ENCODE data around the gene CCDC138. TPM values are rescaled to one million over a fixed set of nuclear protein-coding genes. Genes with fewer than 3 reads are reported as not detected.
"Not testable (repeated sequence)": the region's sequence is repeated elsewhere in the genome, so short reads cannot be mapped to it uniquely, and the experiment has no call there.

Gene CCDC138, protein sequence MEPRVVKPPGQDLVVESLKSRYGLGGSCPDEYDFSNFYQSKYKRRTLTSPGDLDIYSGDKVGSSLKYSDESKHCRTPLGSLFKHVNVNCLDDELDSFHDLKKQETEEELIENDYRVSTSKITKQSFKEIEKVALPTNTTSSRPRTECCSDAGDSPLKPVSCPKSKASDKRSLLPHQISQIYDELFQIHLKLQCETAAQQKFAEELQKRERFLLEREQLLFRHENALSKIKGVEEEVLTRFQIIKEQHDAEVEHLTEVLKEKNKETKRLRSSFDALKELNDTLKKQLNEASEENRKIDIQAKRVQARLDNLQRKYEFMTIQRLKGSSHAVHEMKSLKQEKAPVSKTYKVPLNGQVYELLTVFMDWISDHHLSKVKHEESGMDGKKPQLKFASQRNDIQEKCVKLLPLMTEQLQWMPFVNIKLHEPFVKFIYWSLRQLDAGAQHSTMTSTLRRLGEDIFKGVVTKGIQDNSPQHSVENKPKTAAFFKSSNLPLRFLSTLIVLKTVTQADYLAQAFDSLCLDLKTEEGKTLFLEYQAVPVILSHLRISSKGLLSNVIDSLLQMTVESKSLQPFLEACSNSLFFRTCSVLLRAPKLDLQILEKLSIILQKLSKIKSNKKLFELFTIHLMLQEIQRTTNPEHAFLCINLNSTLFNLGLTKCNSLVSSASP
- total RNA-seq, result 1 to 10 TPM; 4.7 to 5.8 TPM
- polyA plus RNA-seq (2013, experiment 1 of 2), result 4.6 TPM
- 4.9 TPM for polyA plus RNA-seq (2013, experiment 2 of 2)
- 2.9 to 33.2 (median 10.0) reads per million in 172 experiments for total RNA-seq

DNA sequence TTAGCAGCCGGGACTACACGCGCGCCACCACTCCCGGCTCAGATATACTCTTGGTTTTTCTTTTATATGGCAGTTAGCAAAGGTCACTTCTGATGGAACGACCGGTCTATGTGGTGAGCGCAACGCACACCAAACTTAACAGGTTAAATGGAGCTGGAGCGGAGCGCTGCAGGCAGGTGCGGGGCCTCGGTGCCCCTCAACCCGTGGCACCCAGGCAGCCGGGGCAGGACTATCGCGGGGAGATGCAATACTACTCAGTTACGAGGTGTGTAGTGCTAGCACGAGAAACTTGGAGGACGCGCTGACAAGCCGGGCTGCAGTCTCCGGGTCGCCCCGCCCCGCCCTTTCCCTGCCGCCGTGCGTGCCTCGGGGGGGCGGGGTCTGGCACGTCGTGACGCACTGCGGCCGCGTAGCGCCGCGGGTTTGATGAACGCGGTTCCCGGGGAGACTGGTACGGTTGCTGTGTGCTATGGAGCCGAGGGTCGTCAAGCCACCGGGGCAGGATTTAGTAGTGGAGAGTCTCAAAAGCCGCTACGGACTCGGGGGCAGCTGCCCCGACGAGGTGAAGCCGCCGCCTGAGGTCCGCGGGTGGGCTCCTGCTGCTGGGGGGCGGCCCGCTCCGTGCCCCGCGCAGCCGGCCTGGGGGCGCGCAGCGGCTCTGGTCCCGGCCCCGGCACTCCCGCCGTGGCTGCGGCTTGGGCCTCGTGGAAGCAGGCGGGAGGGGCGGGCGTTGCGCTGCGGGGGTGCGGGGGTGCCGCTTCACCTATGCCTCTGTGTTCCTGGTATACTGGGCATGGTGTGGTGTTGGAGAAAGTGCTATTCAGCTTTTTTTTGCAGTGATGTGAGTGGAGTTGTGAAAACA, at the start of gene CCDC138:
TSS of gene CCDC138 (plus strand) at position 418 of the 862 bp plus-strand sequence. CDS start at position 470, 52 bp downstream.
- Mint-ChIP-seq H3K36me3 (ENCODE audit: low read depth) (peaks cover 53% of the 10 kb centered on the region), H3K9me3 (no peaks in the 10 kb centered on the region), H3K27me3 (no peaks in the 10 kb centered on the region), H3K4me1 (ENCODE audit: low read depth) (peaks cover 22% of the 10 kb centered on the region), H3K27ac (peak within 1 kb of the TSS; percentile 92), H3K4me3 (peak within 1 kb of the TSS; percentile 99)
- POLR2A ChIA-PET, result no interaction called here
- peaks cover 8% of the 10 kb centered on the region for H3K4me1 ChIP-seq (ENCODE audit: insufficient read depth, low read length)
- CTCF ChIA-PET, result interaction anchor here (1.7 kb wide), 1 partner anchor 202 kb away, joined by 4 read pairs; no protein-coding TSS in a partner anchor
- H3K4me3 ChIP-seq (ENCODE audit: low read length), result peak within 1 kb of the TSS; percentile 78
- H3K27me3 ChIP-seq (ENCODE audit: control insufficient read depth in 1 of 2, insufficient read depth in 2 of 2, low read length in 2 of 2), result no peaks in the 10 kb centered on the region
- H3K36me3 ChIP-seq (ENCODE audit: insufficient read depth, low read length), result peaks cover 26% of the 10 kb centered on the region
- H3K9me3 ChIP-seq (ENCODE audit: control insufficient read depth in 1 of 2, insufficient read depth in 1 of 2, low read length in 2 of 2), result no peaks in the 10 kb centered on the region
- H3K27ac ChIP-seq (ENCODE audit: low read depth in 1 of 2, low read length in 2 of 2), result peak within 1 kb of the TSS; percentile 33 to 63
- DNase-seq (peak; percentile 83 to 96 (median 90)), ATAC-seq (ENCODE audit: poor library complexity) (peak; percentile 95)
- intact Hi-C loops (cut with DNase I, micrococcal nuclease), result loop anchor here (2.0 to 10.0 kb wide), 6 partner anchors 68 to 338 kb away; partner anchors contain the start of genes EDAR (in 2 of the 2), LIMS1 (in 1 of the 2), RANBP2 (in 1 of the 2) and SH3RF3 (in 1 of the 2)
- TF ChIP-seq, protein P1, sequence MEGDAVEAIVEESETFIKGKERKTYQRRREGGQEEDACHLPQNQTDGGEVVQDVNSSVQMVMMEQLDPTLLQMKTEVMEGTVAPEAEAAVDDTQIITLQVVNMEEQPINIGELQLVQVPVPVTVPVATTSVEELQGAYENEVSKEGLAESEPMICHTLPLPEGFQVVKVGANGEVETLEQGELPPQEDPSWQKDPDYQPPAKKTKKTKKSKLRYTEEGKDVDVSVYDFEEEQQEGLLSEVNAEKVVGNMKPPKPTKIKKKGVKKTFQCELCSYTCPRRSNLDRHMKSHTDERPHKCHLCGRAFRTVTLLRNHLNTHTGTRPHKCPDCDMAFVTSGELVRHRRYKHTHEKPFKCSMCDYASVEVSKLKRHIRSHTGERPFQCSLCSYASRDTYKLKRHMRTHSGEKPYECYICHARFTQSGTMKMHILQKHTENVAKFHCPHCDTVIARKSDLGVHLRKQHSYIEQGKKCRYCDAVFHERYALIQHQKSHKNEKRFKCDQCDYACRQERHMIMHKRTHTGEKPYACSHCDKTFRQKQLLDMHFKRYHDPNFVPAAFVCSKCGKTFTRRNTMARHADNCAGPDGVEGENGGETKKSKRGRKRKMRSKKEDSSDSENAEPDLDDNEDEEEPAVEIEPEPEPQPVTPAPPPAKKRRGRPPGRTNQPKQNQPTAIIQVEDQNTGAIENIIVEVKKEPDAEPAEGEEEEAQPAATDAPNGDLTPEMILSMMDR (IDR thresholded peaks at IDR 0.05), result no peak

DNA sequence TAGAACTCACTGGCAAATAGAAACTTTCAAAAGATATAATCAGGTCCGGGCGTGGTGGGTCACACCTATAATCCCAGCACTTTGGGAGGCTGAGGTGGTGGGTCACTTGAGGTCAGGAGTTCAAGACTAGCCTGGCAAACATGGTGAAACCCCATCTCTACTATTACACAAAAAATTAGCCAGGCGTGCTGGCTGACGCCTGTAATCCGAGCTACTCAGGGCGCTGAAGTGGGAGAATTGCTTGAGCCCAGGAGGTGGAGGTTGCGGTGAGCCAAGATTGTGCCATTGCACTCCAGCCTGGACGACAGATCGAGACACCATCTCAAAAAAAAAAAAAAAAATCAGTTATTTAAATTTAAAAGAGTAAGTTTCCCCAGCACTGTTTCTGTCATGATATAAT, 28.6 kb upstream of the CCDC138 start:
- DNase-seq; POLR2A ChIA-PET; H3K9me3 ChIP-seq (ENCODE audit: control insufficient read depth in 1 of 2, insufficient read depth in 1 of 2, low read length in 2 of 2); H3K27ac Mint-ChIP-seq; H3K27me3 ChIP-seq (ENCODE audit: control insufficient read depth in 1 of 2, insufficient read depth in 2 of 2, low read length in 2 of 2); H3K4me3 Mint-ChIP-seq; H3K27ac ChIP-seq (ENCODE audit: low read depth in 1 of 2, low read length in 2 of 2); ATAC-seq (ENCODE audit: poor library complexity); H3K4me3 ChIP-seq (ENCODE audit: low read length); H3K9me3 Mint-ChIP-seq; H3K27me3 Mint-ChIP-seq; H3K4me1 ChIP-seq (ENCODE audit: insufficient read depth, low read length); H3K4me1 Mint-ChIP-seq (ENCODE audit: low read depth); intact Hi-C loops (cut with DNase I, micrococcal nuclease): not testable (repeated sequence)
- H3K36me3 ChIP-seq (ENCODE audit: insufficient read depth, low read length), result peaks cover 36% of the 10 kb centered on the region
- H3K36me3 Mint-ChIP-seq (ENCODE audit: low read depth), result peaks cover 67% of the 10 kb centered on the region
- CTCF ChIA-PET, result interaction anchor here (0.7 kb wide), 1 partner anchor 667 kb away, joined by 3 read pairs; no protein-coding TSS in a partner anchor

DNA sequence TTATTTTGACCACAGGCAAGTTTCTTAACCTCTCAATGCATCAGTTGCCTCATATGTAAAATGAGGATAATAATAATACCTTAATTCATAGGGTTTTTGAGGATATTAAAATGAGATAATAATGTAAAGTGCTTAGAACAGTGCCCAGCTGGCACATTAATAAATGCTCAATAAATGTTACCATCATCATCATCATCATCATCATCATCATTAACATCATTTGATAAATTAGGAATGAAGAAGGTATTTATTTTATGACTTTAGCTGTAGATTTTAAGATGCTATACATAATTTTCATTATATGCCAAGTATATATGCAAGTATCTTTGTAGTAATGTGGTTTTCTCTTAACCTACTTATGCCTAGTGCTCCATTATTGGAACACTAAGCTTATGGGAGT, 24.0 kb upstream of the CCDC138 start:
- H3K27me3 ChIP-seq (ENCODE audit: control insufficient read depth in 1 of 2, insufficient read depth in 2 of 2, low read length in 2 of 2); H3K9me3 ChIP-seq (ENCODE audit: control insufficient read depth in 1 of 2, insufficient read depth in 1 of 2, low read length in 2 of 2); ATAC-seq (ENCODE audit: poor library complexity); DNase-seq; H3K27me3 Mint-ChIP-seq; H3K9me3 Mint-ChIP-seq; H3K4me3 ChIP-seq (ENCODE audit: low read length); H3K4me3 Mint-ChIP-seq; intact Hi-C loops (cut with DNase I, micrococcal nuclease); H3K27ac ChIP-seq (ENCODE audit: low read depth in 1 of 2, low read length in 2 of 2); H3K4me1 ChIP-seq (ENCODE audit: insufficient read depth, low read length); CTCF ChIA-PET; POLR2A ChIA-PET; H3K27ac Mint-ChIP-seq: not testable (repeated sequence)
- peaks cover 41% of the 10 kb centered on the region for H3K36me3 ChIP-seq (ENCODE audit: insufficient read depth, low read length)
- Mint-ChIP-seq H3K4me1 (ENCODE audit: low read depth) (peaks cover 11% of the 10 kb centered on the region), H3K36me3 (ENCODE audit: low read depth) (peaks cover 72% of the 10 kb centered on the region)

DNA sequence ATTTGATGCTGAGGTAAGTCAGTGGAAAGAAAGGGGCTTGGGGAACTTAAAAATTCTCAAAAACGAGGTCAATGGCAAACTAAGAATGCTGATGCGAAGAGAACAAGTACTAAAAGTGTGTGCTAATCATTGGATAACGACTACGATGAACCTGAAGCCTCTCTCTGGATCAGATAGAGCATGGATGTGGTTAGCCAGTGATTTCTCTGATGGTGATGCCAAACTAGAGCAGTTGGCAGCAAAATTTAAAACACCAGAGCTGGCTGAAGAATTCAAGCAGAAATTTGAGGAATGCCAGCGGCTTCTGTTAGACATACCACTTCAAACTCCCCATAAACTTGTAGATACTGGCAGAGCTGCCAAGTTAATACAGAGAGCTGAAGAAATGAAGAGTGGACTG, 19.9 kb upstream of the CCDC138 start:
- H3K36me3 Mint-ChIP-seq (ENCODE audit: low read depth), result peaks cover 74% of the 10 kb centered on the region
- intact Hi-C loops (cut with DNase I, micrococcal nuclease); H3K4me3 Mint-ChIP-seq; H3K9me3 ChIP-seq (ENCODE audit: control insufficient read depth in 1 of 2, insufficient read depth in 1 of 2, low read length in 2 of 2); ATAC-seq (ENCODE audit: poor library complexity); H3K27ac Mint-ChIP-seq; DNase-seq; H3K27me3 ChIP-seq (ENCODE audit: control insufficient read depth in 1 of 2, insufficient read depth in 2 of 2, low read length in 2 of 2); CTCF ChIA-PET; H3K27ac ChIP-seq (ENCODE audit: low read depth in 1 of 2, low read length in 2 of 2); POLR2A ChIA-PET; H3K4me3 ChIP-seq (ENCODE audit: low read length); H3K27me3 Mint-ChIP-seq; H3K4me1 ChIP-seq (ENCODE audit: insufficient read depth, low read length); H3K9me3 Mint-ChIP-seq: not testable (repeated sequence)
- peaks cover 12% of the 10 kb centered on the region for H3K4me1 Mint-ChIP-seq (ENCODE audit: low read depth)
- H3K36me3 ChIP-seq (ENCODE audit: insufficient read depth, low read length), result peaks cover 40% of the 10 kb centered on the region

DNA sequence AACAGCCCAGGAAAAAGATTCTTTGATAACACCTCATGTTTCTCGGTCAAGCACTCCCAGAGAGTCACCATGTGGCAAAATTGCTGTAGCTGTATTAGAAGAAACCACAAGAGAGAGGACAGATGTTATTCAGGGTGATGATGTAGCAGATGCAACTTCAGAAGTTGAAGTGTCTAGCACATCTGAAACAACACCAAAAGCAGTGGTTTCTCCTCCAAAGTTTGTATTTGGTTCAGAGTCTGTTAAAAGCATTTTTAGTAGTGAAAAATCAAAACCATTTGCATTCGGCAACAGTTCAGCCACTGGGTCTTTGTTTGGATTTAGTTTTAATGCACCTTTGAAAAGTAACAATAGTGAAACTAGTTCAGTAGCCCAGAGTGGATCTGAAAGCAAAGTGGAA, 18.7 kb upstream of the CCDC138 start:
- H3K4me3 ChIP-seq (ENCODE audit: low read length); H3K4me1 ChIP-seq (ENCODE audit: insufficient read depth, low read length); H3K27ac ChIP-seq (ENCODE audit: low read depth in 1 of 2, low read length in 2 of 2); H3K9me3 ChIP-seq (ENCODE audit: control insufficient read depth in 1 of 2, insufficient read depth in 1 of 2, low read length in 2 of 2); ATAC-seq (ENCODE audit: poor library complexity); H3K27ac Mint-ChIP-seq; intact Hi-C loops (cut with DNase I, micrococcal nuclease); POLR2A ChIA-PET; H3K27me3 Mint-ChIP-seq; H3K9me3 Mint-ChIP-seq; DNase-seq; H3K27me3 ChIP-seq (ENCODE audit: control insufficient read depth in 1 of 2, insufficient read depth in 2 of 2, low read length in 2 of 2); H3K4me3 Mint-ChIP-seq; CTCF ChIA-PET: not testable (repeated sequence)
- H3K36me3 ChIP-seq (ENCODE audit: insufficient read depth, low read length), result peaks cover 49% of the 10 kb centered on the region
- peaks cover 12% of the 10 kb centered on the region for H3K4me1 Mint-ChIP-seq (ENCODE audit: low read depth)
- peaks cover 79% of the 10 kb centered on the region for H3K36me3 Mint-ChIP-seq (ENCODE audit: low read depth)

Measured in CD4-positive, alpha-beta T cell (primary cell).